GM12864 (cell line): ENCODE results near the gene CFAP54.

Experiments used
- DNase-seq: peaks from one replicate; pipeline ENCODE4 v3.0.0-alpha.2; 2011; ENCODE audit warnings: low read depth
- H3K4me3 ChIP-seq: 2 replicates; pipeline ENCODE4 v1.5.1; 2011; ENCODE audit warnings: mild to moderate bottlenecking, low read depth, low read length, control low read depth
- TF ChIP-seq, protein P1 (sequence below): IDR thresholded peaks from 2 replicates; pipeline ENCODE4 v1.5.1; 2011; ENCODE audit warnings: low read depth, mild to moderate bottlenecking, moderate library complexity, low read length, control low read depth, inconsistent platforms; ENCODE audit errors: missing control alignments

CFAP54 gene

DNA sequence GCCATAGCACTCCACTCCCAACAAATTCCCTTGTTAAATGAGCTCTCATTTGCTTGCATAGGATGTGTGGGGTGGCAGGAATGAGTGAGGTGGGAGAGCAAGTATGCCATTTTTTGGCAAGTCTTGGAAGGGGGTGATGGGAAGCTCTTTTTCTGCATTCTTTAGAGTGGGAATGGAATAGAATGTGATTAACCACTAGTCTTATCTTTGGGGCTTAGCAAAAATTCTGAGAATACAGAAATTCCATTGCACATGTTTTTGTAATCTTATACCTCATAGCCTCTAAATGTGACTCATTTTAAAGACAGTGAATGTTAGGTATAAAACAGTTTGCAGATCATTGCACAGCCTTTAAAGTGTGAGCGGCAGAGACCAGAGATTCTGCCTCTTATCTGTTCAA, 389.3 kb downstream of the CFAP54 start:
- no peak for DNase-seq

DNA sequence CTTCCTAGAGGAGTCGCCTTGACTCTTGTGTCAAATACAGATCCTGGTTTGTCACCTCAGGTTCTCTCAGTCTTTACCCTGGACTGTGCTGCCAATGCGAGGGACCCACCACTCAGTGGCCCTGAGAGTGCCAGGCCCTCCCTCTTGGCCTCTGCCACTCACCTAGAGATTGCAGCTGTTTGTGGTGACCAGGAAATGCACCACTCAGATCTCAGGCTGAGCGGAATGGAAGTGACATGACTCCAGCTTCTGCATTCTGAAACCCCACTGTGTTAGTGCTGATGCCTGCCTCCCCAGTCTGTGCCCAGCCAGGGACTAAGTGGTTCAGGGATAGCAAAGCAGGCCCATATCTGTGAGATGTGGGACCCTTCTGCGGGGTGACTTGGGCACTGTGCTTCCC, 389.9 kb downstream of the CFAP54 start:
- no peak for DNase-seq
- TF ChIP-seq, protein P1, sequence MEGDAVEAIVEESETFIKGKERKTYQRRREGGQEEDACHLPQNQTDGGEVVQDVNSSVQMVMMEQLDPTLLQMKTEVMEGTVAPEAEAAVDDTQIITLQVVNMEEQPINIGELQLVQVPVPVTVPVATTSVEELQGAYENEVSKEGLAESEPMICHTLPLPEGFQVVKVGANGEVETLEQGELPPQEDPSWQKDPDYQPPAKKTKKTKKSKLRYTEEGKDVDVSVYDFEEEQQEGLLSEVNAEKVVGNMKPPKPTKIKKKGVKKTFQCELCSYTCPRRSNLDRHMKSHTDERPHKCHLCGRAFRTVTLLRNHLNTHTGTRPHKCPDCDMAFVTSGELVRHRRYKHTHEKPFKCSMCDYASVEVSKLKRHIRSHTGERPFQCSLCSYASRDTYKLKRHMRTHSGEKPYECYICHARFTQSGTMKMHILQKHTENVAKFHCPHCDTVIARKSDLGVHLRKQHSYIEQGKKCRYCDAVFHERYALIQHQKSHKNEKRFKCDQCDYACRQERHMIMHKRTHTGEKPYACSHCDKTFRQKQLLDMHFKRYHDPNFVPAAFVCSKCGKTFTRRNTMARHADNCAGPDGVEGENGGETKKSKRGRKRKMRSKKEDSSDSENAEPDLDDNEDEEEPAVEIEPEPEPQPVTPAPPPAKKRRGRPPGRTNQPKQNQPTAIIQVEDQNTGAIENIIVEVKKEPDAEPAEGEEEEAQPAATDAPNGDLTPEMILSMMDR: no peak
- H3K4me3 ChIP-seq: no peak overlapping the region

More for the DNA sequence above, 389.3 kb downstream of the CFAP54 start:
- TF ChIP-seq, protein P1: no peak
- no peak overlapping the region for H3K4me3 ChIP-seq

DNA sequence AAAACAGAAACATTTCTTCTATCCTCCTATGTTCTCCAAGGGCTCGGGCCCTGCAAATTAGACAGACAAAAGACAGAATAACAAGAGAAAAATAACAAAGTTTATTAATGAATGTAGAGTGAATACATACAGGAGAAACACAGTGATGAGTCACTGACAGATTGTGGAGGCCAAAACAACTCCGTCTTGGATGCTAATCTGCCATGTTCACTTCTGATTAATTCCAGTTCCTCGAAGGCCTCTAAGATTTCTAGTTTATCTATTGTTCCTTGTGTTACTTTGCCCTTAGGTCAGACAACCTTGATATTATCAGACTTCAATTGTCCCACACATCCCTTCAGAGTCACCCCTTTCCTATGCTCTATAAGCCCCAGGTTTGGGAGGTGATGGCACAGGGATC, 390.8 kb downstream of the CFAP54 start:
- H3K4me3 ChIP-seq: no peak overlapping the region
- TF ChIP-seq, protein P1: no peak
- DNase-seq: no peak

DNA sequence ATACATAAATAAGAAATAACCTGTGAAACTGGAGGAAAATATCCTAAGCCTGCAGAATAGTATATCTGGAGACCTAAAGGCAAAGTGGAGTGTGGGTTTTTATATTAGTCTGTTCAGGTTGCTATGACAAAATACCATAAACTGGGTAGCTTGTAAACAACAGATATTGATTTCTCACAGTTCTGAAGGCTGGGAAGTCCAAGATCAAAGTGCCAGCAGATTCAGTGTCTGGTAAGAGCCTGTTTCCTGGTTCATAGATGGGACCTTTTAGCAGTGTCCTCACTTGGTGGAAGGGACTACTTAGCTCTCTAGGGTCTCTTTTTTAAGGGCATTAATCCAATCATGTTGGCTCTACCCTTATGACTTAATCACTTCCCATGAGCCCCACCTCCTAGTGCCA, 392.2 kb downstream of the CFAP54 start:
- TF ChIP-seq, protein P1: no peak
- no peak for DNase-seq
- no peak overlapping the region for H3K4me3 ChIP-seq

DNA sequence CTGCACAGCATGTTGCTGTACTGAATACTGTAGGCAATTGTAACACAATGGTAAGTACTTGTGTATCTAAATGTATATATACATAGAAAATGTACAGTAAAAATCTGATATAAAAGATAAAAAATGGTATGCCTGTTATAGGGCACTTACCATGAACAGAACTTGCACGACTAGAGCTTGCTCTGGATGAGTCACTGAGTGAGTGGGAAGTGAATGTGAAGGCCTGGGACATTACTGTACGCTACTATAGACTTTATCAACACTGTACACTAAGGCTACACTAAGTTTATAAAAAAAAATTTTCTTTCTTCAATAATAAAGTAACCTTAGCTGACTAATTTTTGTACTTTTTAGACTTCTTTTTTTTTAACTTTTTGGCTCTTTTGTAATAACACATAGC, 393.5 kb downstream of the CFAP54 start:
- no peak overlapping the region for H3K4me3 ChIP-seq
- no peak for DNase-seq
- TF ChIP-seq, protein P1: no peak

DNA sequence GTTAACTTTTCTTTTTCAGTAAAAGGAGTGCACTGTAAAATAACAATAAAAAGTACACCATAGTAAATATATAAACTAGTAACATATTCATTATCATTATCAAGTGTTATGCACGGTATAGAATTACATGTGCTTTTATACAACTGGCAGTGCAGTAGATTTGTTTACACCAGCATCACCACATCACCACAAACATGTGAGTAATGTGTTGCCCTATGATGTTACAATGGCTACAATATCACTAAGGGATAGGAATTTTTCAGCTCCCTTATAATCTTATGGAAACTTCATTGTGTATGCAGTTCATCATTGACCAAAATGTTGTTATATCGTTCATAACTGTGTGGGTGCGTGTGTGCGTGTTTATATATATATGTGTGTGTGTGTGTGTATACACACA, 394.2 kb downstream of the CFAP54 start:
- DNase-seq: no peak
- no peak overlapping the region for H3K4me3 ChIP-seq
- TF ChIP-seq, protein P1: no peak

DNA sequence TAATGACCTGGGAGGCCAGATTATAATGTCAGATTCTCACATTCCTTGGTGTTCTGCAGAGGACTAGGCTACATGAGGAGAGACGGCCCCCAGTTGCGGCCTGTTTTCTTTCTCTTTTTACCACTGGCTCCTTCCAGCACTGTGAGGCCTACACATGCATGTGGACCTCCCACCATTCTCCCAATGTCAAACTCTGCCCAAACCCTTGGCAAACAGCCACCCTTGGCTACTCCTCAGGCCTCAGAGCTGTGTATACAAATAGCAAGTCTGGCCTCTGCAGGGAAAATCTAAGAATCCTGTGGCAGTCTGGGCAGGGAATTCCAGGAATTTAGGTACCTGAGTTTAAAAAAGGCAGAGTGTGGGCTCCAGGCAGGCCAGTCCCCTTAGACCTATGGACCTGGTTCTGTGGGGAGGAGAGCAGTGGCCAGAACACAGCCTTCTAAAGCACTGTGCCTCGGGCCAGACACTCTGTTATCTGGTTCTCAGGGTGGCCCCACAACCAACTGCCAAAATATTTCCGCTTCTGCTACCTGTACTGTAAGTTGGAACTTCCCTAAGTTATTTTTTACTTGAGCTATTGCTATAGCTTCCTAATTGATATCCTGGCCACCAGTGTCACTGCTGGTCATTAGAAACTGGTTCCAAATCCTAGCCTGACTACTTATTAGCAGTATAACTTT, 397.8 kb downstream of the CFAP54 start:
- TF ChIP-seq, protein P1: no peak
- DNase-seq: no peak
- no peak overlapping the region for H3K4me3 ChIP-seq
